Left cardiac atrium (tissue), 4 donors: ENCODE data around the gene TSHZ2. TPM values are rescaled to one million over a fixed set of nuclear protein-coding genes. Genes with fewer than 3 reads are reported as not detected.

ENCODE experiments used
- ATAC-seq, 2 donors: fragments of 200-7000 bp; cut with Tn5 transposase; one replicate each; pipeline ENCODE4 v1.9.1; 2020; ENCODE audit warnings: mild to moderate bottlenecking in 2 of 2, moderate library complexity in 2 of 2
- DNase-seq: peaks from one replicate; pipeline ENCODE4 v3.0.0-alpha.2; 2020
- intact Hi-C, 2 donors: fragments of 100-400 bp; cut with DNase I; formaldehyde crosslinking; loops; one replicate each; pipeline versions ENCODE4 v1.14.1 to v1.15.1; 2022 to 2023
- total RNA-seq, 2 donors: library from RNA; stranded (reverse); fragmentation: NEBNext Ultra II Directional; extraction: Animal tissue kit (Norgen Biotek cat#: 25700); gene quantifications; one replicate each; pipeline ENCODE4 v1.2.1, GENCODE V29; 2021
- donor health status: DM: no; HTN: yes; CAD: no.
- donor health status: DM: no; HTN: yes; CAD: no; lungs with severe emphysema.
- donor health status: DM: yes; HTN: yes; CAD: no.
- donor health status: Dilated cardiomyopathy.

The TSHZ2 gene
- total RNA-seq, 2 donors from 2014 or later, result 12.0 to 12.6 TPM

- intact Hi-C loops, result no loop called here
- DNase-seq (no peak), ATAC-seq (no peak)
Measured at GRCh38 chr20:53195876-53196610, 223.9 kb downstream of the TSHZ2 start.

DNA sequence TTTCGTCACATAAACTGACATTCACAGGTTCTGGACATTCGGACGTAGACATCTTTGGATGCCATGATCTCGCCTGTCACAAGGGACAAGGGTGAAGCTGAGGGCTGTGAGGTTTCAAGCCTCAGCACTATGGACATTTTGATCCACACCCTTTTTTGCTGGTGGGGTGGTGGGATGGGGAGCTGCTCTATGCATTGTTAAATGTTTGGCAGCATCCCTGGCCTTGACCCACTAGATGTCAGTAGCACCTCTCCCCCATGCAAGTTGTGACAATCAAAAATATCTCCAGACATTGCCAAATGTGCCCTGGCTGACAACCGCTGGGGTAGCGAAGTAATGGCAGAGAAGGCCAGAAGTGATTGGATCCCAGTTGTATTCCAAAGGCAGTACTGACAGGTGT lies 229.4 kb downstream of the TSHZ2 start:
- no peak for DNase-seq
- intact Hi-C loops, result no loop called here
- ATAC-seq, result no peak

- intact Hi-C loops, result no loop called here
- no peak for ATAC-seq
- DNase-seq, result no peak
Measured at GRCh38 chr20:53202777-53203176, 230.6 kb downstream of the TSHZ2 start.

DNA sequence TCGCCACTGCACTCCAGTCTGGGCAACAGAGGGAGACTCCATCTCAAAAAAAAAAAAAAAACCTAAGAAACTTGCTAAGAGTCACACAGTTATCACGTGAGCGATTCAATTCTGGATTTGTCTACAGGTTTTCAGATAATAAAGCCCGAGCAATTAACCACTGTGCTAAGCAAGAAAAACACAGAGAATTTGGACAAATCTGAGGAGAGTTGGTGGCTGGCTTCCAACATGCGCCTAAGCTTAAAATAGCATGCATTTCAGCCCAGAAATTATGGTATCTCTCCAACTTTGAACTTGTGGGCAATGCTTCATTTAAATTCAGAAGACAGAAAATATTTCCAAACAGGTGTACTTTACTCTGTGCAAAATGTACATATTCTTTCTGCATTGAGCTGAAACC lies 232.9 kb downstream of the TSHZ2 start:
- DNase-seq, result no peak
- intact Hi-C loops, result no loop called here
- no peak for ATAC-seq

GRCh38 chr20:53208110-53208832 lies 236.1 kb downstream of the TSHZ2 start:
- ATAC-seq, result no peak

GRCh38 chr20:53210041-53210440 lies 237.9 kb downstream of the TSHZ2 start:
- no peak for DNase-seq
- no peak for ATAC-seq
- intact Hi-C loops, result no loop called here

More at GRCh38 chr20:53208110-53208832, 236.1 kb downstream of the TSHZ2 start:
- intact Hi-C loops, result no loop called here
- no peak for DNase-seq

DNA sequence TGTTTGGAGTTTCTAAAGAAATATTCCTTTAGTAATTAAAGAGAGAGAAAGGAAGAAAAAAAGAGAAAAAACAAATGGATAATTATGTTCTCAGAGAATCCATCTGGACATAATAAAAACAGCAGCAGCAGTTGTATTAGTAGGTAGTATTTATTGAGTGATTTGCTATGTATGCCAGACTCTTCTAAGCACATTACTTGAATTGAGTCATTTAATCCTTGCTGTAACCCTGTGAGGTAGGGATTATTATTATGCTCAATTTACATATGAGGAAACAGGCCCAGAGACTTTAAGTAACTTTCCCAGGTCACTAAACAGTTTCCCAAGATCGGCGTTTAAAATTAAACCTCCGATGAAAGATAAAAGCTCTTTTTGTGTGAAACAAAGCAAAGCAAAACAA lies 238.8 kb downstream of the TSHZ2 start:
- ATAC-seq (no peak), DNase-seq (no peak)
- intact Hi-C loops, result no loop called here

- DNase-seq (no peak), ATAC-seq (no peak)
- intact Hi-C loops, result no loop called here
Measured at GRCh38 chr20:53212018-53212417, 239.9 kb downstream of the TSHZ2 start.

DNA sequence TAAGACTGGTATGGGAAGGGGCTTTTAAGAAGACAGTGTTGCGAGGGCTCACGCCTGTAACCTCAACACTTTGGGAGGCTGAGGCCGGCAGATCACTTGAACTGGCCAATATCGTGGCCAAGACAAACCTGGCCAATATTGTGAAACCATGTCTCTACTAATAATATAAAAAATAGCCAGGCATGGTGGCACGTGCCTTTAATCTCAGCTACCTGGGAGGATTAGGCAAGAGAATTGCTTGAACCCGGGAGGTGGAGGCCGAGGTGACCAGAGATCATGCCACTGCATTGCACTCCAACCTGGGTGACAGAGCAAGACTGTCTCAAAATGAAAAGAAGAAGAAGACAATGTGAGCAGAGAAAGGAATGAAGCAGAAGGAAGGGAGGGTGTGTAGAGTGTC lies 242.2 kb downstream of the TSHZ2 start:
- ATAC-seq, result no peak
- intact Hi-C loops, result no loop called here
- DNase-seq, result no peak

GRCh38 chr20:53215166-53215565 lies 243.0 kb downstream of the TSHZ2 start:
- intact Hi-C loops, result no loop called here
- DNase-seq, result no peak
- no peak for ATAC-seq

GRCh38 chr20:53216478-53216855 lies 244.3 kb downstream of the TSHZ2 start:
- intact Hi-C loops, result no loop called here
- no peak for ATAC-seq

DNA sequence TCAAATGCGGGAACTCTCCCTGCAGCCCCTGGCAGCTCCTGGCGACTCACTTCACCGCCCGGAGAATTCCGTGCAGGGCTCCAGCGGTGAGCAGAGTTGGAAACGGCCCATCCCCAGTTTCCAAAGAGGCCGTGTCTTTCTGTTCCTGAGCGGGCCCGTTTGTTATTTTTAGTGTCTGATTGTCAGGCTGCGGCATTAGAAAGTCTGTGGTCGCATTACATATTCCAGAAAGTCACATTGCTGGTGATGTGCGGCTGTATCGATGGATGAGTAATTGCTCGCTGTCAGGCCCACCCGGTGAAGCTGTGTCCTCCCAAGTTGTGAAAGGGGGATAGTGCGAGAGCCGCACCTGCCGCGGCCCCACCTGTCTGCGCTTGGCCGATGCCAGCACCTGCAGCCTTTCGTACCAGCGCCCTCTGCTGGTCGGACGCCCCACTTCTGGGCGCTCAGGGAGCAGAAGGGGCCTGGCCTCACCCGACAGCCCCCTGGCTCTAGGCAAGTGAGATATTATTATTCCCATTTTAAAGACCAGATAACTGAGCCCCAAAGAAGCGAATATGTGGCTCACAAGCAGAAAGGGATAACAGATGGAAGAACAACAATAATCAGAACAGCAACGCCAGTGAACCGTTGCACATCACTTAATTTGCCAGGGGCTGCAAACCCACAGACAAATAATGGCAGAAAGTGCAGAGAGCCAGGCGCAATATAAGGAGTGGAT lies 244.9 kb downstream of the TSHZ2 start:
- ATAC-seq (peak; percentile 61 to 75), DNase-seq (peak; percentile 72)
- intact Hi-C loops, result no loop called here

More at GRCh38 chr20:53216478-53216855, 244.3 kb downstream of the TSHZ2 start:
- no peak for DNase-seq

GRCh38 chr20:53220482-53221307 lies 248.5 kb downstream of the TSHZ2 start:
- DNase-seq (no peak), ATAC-seq (no peak)
- intact Hi-C loops, result no loop called here

- ATAC-seq (no peak), DNase-seq (no peak)
- intact Hi-C loops, result no loop called here
Measured at GRCh38 chr20:53221731-53222130, 249.6 kb downstream of the TSHZ2 start.

DNA sequence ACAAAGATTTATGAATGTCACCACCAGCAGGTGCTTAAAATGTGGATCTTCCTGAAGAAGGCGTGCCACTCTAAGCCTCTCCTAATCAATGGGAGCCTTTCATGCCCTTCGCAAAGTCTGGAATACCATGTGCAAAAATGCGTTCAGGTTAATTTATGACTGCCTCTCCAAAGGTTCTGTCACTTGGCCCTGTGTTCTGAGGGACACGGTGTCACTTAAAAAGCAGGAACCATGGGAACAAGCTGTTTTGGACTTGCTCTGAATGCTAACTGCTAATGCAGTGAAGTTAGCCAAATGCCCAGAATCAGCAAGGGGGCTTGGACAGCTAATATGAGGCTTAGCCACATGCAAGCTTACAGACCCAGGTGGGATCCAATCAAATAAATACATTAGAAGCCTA lies 250.3 kb downstream of the TSHZ2 start:
- DNase-seq (no peak), ATAC-seq (no peak)
- intact Hi-C loops, result no loop called here

DNA sequence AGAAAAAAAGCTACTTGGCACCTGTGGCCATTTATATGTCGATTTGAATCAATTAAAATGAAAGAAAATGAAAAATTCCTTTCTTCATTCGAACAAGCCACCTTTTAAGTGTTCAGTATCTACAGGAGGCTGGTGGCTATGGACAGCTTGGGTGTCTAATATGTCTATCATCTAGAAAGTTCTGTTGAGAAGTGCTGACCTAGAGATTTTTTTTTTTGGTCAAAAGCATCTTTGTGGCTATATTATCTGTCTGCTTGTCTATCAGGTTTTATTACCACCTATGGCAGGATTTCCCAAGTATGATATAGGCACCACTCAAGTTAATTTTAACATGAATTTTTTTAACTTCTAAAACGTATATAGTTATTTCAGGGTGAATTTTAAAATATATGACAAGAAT lies 250.8 kb downstream of the TSHZ2 start:
- no peak for DNase-seq
- no peak for ATAC-seq
- intact Hi-C loops, result no loop called here

- DNase-seq, result no peak
- intact Hi-C loops, result no loop called here
- ATAC-seq, result no peak
Measured at GRCh38 chr20:53223626-53224172, 251.5 kb downstream of the TSHZ2 start.

DNA sequence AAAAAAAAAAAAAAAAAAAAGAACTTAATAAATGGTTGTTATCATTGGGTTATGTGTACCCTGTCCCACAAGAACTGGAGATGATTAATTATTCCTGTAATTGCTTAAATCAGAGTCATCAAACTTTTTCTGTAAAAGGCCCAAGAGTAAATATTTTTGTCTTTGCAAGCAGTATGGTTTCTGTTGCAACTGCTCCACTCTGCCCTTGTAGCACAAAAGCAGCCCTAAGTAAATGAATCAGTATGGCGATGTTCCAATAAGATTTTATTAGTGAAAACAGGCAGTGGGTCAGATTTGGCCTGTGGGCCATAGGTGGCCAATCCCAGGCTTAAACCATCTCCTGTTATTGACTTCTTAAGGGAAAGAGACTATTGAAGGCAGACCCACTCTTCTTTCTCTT lies 252.7 kb downstream of the TSHZ2 start:
- intact Hi-C loops, result no loop called here
- DNase-seq, result no peak
- no peak for ATAC-seq

DNA sequence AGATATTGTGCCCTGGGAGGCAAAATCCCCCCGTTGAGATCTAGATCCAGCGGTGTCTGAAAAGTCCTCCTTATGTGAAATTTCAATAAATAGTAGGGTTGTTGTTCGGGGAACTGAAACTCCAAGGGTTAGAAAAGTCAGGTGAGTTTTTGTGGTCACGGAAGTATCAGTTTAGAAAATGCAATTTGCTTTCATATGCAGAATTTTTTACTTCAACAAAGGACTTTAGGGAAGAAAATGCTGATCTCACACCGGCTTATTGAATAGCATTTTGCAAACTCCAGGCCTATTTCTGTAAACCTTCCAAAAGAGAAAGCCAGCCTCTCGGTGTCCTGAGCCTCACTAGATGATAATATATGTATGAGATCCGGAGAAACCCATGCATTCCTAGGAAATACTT lies 254.7 kb downstream of the TSHZ2 start:
- no peak for ATAC-seq
- intact Hi-C loops, result no loop called here
- no peak for DNase-seq
